PC-3 (cell line): ENCODE measurements around the gene CHD6. TPM values are rescaled to one million over a fixed set of nuclear protein-coding genes. Genes with fewer than 3 reads are reported as not detected.

Experiments
- ATAC-seq: fragments of 200-7000 bp; cut with Tn5 transposase; 2 replicates; pipeline ENCODE4 v1.9.1; 2020; ENCODE audit warnings: mild to moderate bottlenecking, moderate library complexity
- BruUV-seq: library from RNA; stranded (reverse); fragments of 400-500 nt; replicated peaks from 2 replicates; lab custom pipeline; 2021; lab: Mats Ljungman, UMichigan
- CTCF ChIA-PET: fragments of 300-600 bp; sonication (Branson Sonifier 250); formaldehyde crosslinking; loops from one replicate; lab custom pipeline; 2022; ENCODE audit warnings: antibody characterized with exemption; lab: Charles Lee
- POLR2A ChIA-PET: fragments of 300-600 bp; sonication (Branson Sonifier 250); formaldehyde crosslinking; loops from one replicate; lab custom pipeline; 2022; ENCODE audit warnings: antibody characterized with exemption; ENCODE audit not compliant: unreplicated experiment; lab: Charles Lee
- DNase-seq: peaks from one replicate; pipeline ENCODE4 v3.0.0-alpha.2; 2015
- H2AFZ ChIP-seq: fragments of 300-600 bp; sonication (generic); 2 replicates; pipeline ENCODE4 v1.6.0; 2016; ENCODE audit warnings: antibody characterized with exemption, low read length
- H3F3A ChIP-seq: fragments of 300-600 bp; sonication (generic); one replicate; pipeline ENCODE4 v1.6.0; 2017; ENCODE audit warnings: antibody characterized with exemption, low read length, control low read depth, mild to moderate bottlenecking; ENCODE audit not compliant: unreplicated experiment
- H3K27ac ChIP-seq: fragments of 300-600 bp; sonication (generic); 2 replicates; pipeline ENCODE4 v1.5.1; 2016; ENCODE audit warnings: mild to moderate bottlenecking, low read length
- H3K27me3 ChIP-seq: fragments of 300-600 bp; sonication (generic); 2 replicates; pipeline ENCODE4 v1.6.1; 2016; ENCODE audit warnings: low read length, mixed read lengths
- H3K36me3 ChIP-seq: fragments of 300-600 bp; sonication (generic); 2 replicates; pipeline ENCODE4 v1.6.1; 2016; ENCODE audit warnings: low read depth, mixed run types, low read length, mixed read lengths
- H3K4me1 ChIP-seq: fragments of 300-600 bp; sonication (generic); 2 replicates; pipeline ENCODE4 v1.5.1; 2016; ENCODE audit warnings: low read length; ENCODE audit not compliant: insufficient read depth
- H3K4me2 ChIP-seq: fragments of 300-600 bp; sonication (generic); 2 replicates; pipeline ENCODE4 v1.6.0; 2016; ENCODE audit warnings: low read length
- H3K4me3 ChIP-seq: fragments of 300-600 bp; sonication (generic); 2 replicates; pipeline ENCODE4 v1.5.1; 2016; ENCODE audit warnings: mild to moderate bottlenecking, low read length, mixed read lengths
- H3K79me2 ChIP-seq: fragments of 300-600 bp; sonication (generic); 2 replicates; pipeline ENCODE4 v1.6.1; 2017; ENCODE audit warnings: low read length, mixed read lengths
- H3K9ac ChIP-seq: fragments of 300-600 bp; sonication (generic); 2 replicates; pipeline ENCODE4 v1.6.0; 2016; ENCODE audit warnings: mild to moderate bottlenecking, low read length
- H3K9me2 ChIP-seq: fragments of 300-600 bp; sonication (generic); replicated peaks from 2 replicates; pipeline ENCODE4 v1.6.1; 2016; ENCODE audit warnings: mixed run types, low read length, mixed read lengths
- H3K9me3 ChIP-seq: fragments of 300-600 bp; sonication (generic); 2 replicates; pipeline ENCODE4 v1.6.1; 2016; ENCODE audit warnings: low read length, mixed read lengths
- H4K20me1 ChIP-seq: fragments of 300-600 bp; sonication (generic); 2 replicates; pipeline ENCODE4 v1.6.1; 2016; ENCODE audit warnings: low read length, mixed read lengths
- CTCF ChIP-seq: fragments of 300-600 bp; sonication (generic); conservative IDR thresholded peaks from 2 replicates; pipeline ENCODE4 v1.5.1; 2017; ENCODE audit warnings: antibody characterized with exemption, low read depth, mild to moderate bottlenecking, low read length
- EZH2 ChIP-seq: fragments of 300-600 bp; sonication (generic); IDR thresholded peaks from one replicate; pipeline ENCODE4 v1.6.1; 2017; ENCODE audit warnings: antibody characterized with exemption, mild to moderate bottlenecking, low read length; ENCODE audit not compliant: unreplicated experiment
- EZH2phosphoT487 ChIP-seq: fragments of 300-600 bp; sonication (generic); IDR thresholded peaks from 2 replicates; pipeline ENCODE4 v1.6.1; 2018; ENCODE audit warnings: mild to moderate bottlenecking, antibody characterized with exemption, low read length, borderline replicate concordance
- intact Hi-C: fragments of 100-400 bp; cut with micrococcal nuclease; formaldehyde crosslinking; loops from 2 replicates; pipeline ENCODE4 v1.9.0; 2023
- total RNA-seq: library from RNA; depleted of rRNA; stranded (reverse); fragments of >200 nt; gene quantifications from 2 replicates; pipeline ENCODE4 v1.2.3, GENCODE V29; 2014

CHD6 gene
- total RNA-seq, 1 experiment from 2014 or later = 19.5 TPM

- Histone ChIP-seq H4K20me1 (peaks cover 27% of the 10 kb centered on the region), H3K36me3 (no peaks in the 10 kb centered on the region), H3K79me2 (peaks cover 88% of the 10 kb centered on the region), H3F3A (no peaks in the 10 kb centered on the region), H2AFZ (no peak overlapping the region), H3K4me3 (no peak overlapping the region), H3K9me2 (no peaks in the 10 kb centered on the region), H3K4me2 (no peak overlapping the region), H3K27ac (no peak overlapping the region), H3K27me3 (no peaks in the 10 kb centered on the region), H3K4me1 (peaks cover 7% of the 10 kb centered on the region; the same call in 1 of the 2 replicates), H3K9me3 (no peaks in the 10 kb centered on the region), H3K9ac (no peak overlapping the region)
- ChIA-PET POLR2A (no interaction called here), CTCF (no interaction called here)
- TF ChIP-seq CTCF (no peak), EZH2 (no peak), EZH2phosphoT487 (no peak)
- no TSS peak for BruUV-seq
- ATAC-seq (no peak), DNase-seq (no peak)
- intact Hi-C loops = no loop called here
Measured at GRCh38 chr20:41577129-41578009, 40.8 kb downstream of the CHD6 start.

GRCh38 chr20:41575412-41575811 is 42.8 kb downstream of the CHD6 start:
- Histone ChIP-seq H3K9me2 (no peaks in the 10 kb centered on the region), H3K36me3 (no peaks in the 10 kb centered on the region), H3K4me2 (no peak overlapping the region), H4K20me1 (peaks cover 33% of the 10 kb centered on the region), H3K79me2 (peaks cover 85% of the 10 kb centered on the region), H3K9ac (no peak overlapping the region), H2AFZ (no peak overlapping the region), H3K4me1 (peaks cover 7% of the 10 kb centered on the region; the same call in 1 of the 2 replicates), H3K4me3 (no peak overlapping the region), H3F3A (no peaks in the 10 kb centered on the region), H3K27ac (no peak overlapping the region), H3K9me3 (no peaks in the 10 kb centered on the region), H3K27me3 (no peaks in the 10 kb centered on the region)
- ATAC-seq (no peak), DNase-seq (no peak)
- intact Hi-C loops = no loop called here
- CTCF ChIA-PET = no interaction called here
- POLR2A ChIA-PET = no interaction called here
- TF ChIP-seq EZH2 = no peak
- no peak for TF ChIP-seq CTCF
- no peak for TF ChIP-seq EZH2phosphoT487
- no TSS peak for BruUV-seq

- Histone ChIP-seq H2AFZ (no peak overlapping the region), H3K4me1 (peaks cover 7% of the 10 kb centered on the region; the same call in 1 of the 2 replicates), H3K79me2 (peaks cover 85% of the 10 kb centered on the region), H3K9me2 (no peaks in the 10 kb centered on the region), H3K4me3 (no peak overlapping the region), H3K27me3 (no peaks in the 10 kb centered on the region), H3K4me2 (no peak overlapping the region), H3K9ac (no peak overlapping the region), H3F3A (no peaks in the 10 kb centered on the region), H3K27ac (no peak overlapping the region), H3K36me3 (no peaks in the 10 kb centered on the region), H4K20me1 (peaks cover 33% of the 10 kb centered on the region), H3K9me3 (no peaks in the 10 kb centered on the region)
- TF ChIP-seq EZH2 (no peak), EZH2phosphoT487 (no peak), CTCF (no peak)
- ATAC-seq (no peak), DNase-seq (no peak)
- CTCF ChIA-PET = no interaction called here
- intact Hi-C loops = no loop called here
- POLR2A ChIA-PET = no interaction called here
- no TSS peak for BruUV-seq
Measured at GRCh38 chr20:41574802-41575389, 43.3 kb downstream of the CHD6 start.
